Panc1 (cell line): Measurements from ENCODE around the gene BCAN. TPM values are rescaled to one million over a fixed set of nuclear protein-coding genes. Genes with fewer than 3 reads are reported as not detected.

ENCODE experiments used
- ATAC-seq: fragments of 200-7000 bp; cut with Tn5 transposase; 2 replicates; pipeline ENCODE4 v1.9.1; 2020; ENCODE audit warnings: mild to moderate bottlenecking, moderate library complexity
- BruUV-seq: library from RNA; stranded (reverse); fragments of 400-500 nt; replicated peaks from 2 replicates; lab custom pipeline; 2021; lab: Mats Ljungman, UMichigan
- CTCF ChIA-PET: fragments of 300-600 bp; sonication (Branson Sonifier 250); formaldehyde crosslinking; loops from one replicate; lab custom pipeline; 2022; ENCODE audit warnings: antibody characterized with exemption; lab: Charles Lee
- POLR2A ChIA-PET: fragments of 300-600 bp; sonication (Branson Sonifier 250); formaldehyde crosslinking; loops from one replicate; lab custom pipeline; 2022; ENCODE audit warnings: antibody characterized with exemption; lab: Charles Lee
- DNase-seq: peaks from one replicate; pipeline ENCODE4 v3.0.0-alpha.2; 2010; ENCODE audit warnings: low read depth, low spot score
- H3K27ac ChIP-seq: 2 replicates; pipeline ENCODE4 v1.5.1; 2011; ENCODE audit warnings: mild to moderate bottlenecking, low read length, inconsistent platforms
- H3K27me3 ChIP-seq: fragments of 200-500 bp; sonication (Bioruptor generic); 2 replicates; pipeline ENCODE4 v1.6.0; 2014; ENCODE audit warnings: low read length, inconsistent platforms; ENCODE audit not compliant: control insufficient read depth, insufficient read depth
- H3K36me3 ChIP-seq: fragments of 200-500 bp; sonication (Bioruptor generic); 2 replicates; pipeline ENCODE4 v1.5.1; 2014; ENCODE audit warnings: inconsistent platforms, mild to moderate bottlenecking, low read length, moderate library complexity; ENCODE audit not compliant: control insufficient read depth, insufficient read depth
- H3K4me1 ChIP-seq: 2 replicates; pipeline ENCODE4 v1.5.1; 2011; ENCODE audit warnings: inconsistent platforms, mild to moderate bottlenecking, low read length, moderate library complexity; ENCODE audit not compliant: control insufficient read depth, insufficient read depth
- H3K4me3 ChIP-seq, 2 experiments: 2 replicates each; pipeline ENCODE4 v1.5.1; 2011 to 2012; ENCODE audit warnings: low read depth in 2 of 2, low read length in 2 of 2, mild to moderate bottlenecking in 2 of 2, inconsistent platforms in 1 of 2, moderate library complexity in 1 of 2
- H3K9me3 ChIP-seq: fragments of 200-500 bp; sonication (Bioruptor generic); 2 replicates; pipeline ENCODE4 v1.5.1; 2014; ENCODE audit warnings: low read depth, mild to moderate bottlenecking, inconsistent platforms, low read length, moderate library complexity; ENCODE audit not compliant: control insufficient read depth, insufficient read depth
- POLR2AphosphoS5 ChIP-seq: IDR thresholded peaks from 2 replicates; pipeline ENCODE4 v1.6.1; 2012; ENCODE audit warnings: mild to moderate bottlenecking, low read depth, low read length, moderate library complexity
- SIN3A ChIP-seq: IDR thresholded peaks from 2 replicates; pipeline ENCODE4 v1.6.1; 2012; ENCODE audit warnings: low read depth, mild to moderate bottlenecking, low read length, moderate library complexity, borderline replicate concordance; ENCODE audit not compliant: insufficient read depth
- TCF7L2 ChIP-seq: IDR thresholded peaks from 2 replicates; pipeline ENCODE4 v1.6.1; 2011; ENCODE audit warnings: mild to moderate bottlenecking, low read depth, low read length, inconsistent platforms
- in situ Hi-C: cut with HindIII; loops from 2 replicates; pipeline ENCODE4 v1.10.0; 2016; ENCODE audit warnings: low sequenced_read_pairs, low pct_unique_long_range_greater_than_20kb
- intact Hi-C: fragments of 100-400 bp; cut with micrococcal nuclease; formaldehyde crosslinking; loops from one replicate; pipeline ENCODE4 v1.10.0; 2022; ENCODE audit not compliant: unreplicated experiment
- total RNA-seq: library from RNA; stranded (reverse); gene quantifications from one replicate; pipeline ENCODE4 v1.2.1, GENCODE V29; 2021; ENCODE audit not compliant: unreplicated experiment
- TF ChIP-seq, protein P1 (sequence below): fragments of 450-650 bp; IDR thresholded peaks from 2 replicates; pipeline ENCODE4 v1.5.1; 2017; ENCODE audit warnings: mild to moderate bottlenecking
- TF ChIP-seq, protein P2 (sequence below), 2 experiments: IDR thresholded peaks; 2 replicates each; pipeline ENCODE4 v1.6.1; 2011 to 2012; ENCODE audit warnings: low read depth in 2 of 2, control low read depth in 1 of 2, low read length in 1 of 2, mild to moderate bottlenecking in 1 of 2, moderate library complexity in 1 of 2; ENCODE audit not compliant: insufficient read depth in 1 of 2

The BCAN gene
- total RNA-seq, 1 experiment from 2014 or later, result 0.57 TPM

DNA sequence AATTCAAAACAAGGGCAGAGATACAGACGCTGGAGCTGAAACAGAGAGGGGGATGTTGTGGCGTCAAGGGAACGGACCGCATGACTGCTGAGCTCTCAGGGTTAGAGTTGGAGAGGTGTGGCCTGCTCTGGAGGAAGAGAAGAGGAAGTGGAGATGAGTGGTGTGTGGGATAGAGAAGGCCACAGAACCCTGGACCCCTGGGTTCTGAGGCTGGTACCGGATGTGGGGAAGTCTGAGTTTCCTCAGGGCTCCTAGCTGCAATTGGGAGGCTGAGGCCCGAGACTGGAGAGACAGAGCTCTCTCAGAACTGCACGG is 1.8 kb downstream of the BCAN start:
- ATAC-seq (no peak), DNase-seq (no peak)
- no peak for TF ChIP-seq POLR2AphosphoS5
- TF ChIP-seq, protein P1, sequence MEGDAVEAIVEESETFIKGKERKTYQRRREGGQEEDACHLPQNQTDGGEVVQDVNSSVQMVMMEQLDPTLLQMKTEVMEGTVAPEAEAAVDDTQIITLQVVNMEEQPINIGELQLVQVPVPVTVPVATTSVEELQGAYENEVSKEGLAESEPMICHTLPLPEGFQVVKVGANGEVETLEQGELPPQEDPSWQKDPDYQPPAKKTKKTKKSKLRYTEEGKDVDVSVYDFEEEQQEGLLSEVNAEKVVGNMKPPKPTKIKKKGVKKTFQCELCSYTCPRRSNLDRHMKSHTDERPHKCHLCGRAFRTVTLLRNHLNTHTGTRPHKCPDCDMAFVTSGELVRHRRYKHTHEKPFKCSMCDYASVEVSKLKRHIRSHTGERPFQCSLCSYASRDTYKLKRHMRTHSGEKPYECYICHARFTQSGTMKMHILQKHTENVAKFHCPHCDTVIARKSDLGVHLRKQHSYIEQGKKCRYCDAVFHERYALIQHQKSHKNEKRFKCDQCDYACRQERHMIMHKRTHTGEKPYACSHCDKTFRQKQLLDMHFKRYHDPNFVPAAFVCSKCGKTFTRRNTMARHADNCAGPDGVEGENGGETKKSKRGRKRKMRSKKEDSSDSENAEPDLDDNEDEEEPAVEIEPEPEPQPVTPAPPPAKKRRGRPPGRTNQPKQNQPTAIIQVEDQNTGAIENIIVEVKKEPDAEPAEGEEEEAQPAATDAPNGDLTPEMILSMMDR, result no peak
- no peak for TF ChIP-seq SIN3A
- TF ChIP-seq, protein P2, sequence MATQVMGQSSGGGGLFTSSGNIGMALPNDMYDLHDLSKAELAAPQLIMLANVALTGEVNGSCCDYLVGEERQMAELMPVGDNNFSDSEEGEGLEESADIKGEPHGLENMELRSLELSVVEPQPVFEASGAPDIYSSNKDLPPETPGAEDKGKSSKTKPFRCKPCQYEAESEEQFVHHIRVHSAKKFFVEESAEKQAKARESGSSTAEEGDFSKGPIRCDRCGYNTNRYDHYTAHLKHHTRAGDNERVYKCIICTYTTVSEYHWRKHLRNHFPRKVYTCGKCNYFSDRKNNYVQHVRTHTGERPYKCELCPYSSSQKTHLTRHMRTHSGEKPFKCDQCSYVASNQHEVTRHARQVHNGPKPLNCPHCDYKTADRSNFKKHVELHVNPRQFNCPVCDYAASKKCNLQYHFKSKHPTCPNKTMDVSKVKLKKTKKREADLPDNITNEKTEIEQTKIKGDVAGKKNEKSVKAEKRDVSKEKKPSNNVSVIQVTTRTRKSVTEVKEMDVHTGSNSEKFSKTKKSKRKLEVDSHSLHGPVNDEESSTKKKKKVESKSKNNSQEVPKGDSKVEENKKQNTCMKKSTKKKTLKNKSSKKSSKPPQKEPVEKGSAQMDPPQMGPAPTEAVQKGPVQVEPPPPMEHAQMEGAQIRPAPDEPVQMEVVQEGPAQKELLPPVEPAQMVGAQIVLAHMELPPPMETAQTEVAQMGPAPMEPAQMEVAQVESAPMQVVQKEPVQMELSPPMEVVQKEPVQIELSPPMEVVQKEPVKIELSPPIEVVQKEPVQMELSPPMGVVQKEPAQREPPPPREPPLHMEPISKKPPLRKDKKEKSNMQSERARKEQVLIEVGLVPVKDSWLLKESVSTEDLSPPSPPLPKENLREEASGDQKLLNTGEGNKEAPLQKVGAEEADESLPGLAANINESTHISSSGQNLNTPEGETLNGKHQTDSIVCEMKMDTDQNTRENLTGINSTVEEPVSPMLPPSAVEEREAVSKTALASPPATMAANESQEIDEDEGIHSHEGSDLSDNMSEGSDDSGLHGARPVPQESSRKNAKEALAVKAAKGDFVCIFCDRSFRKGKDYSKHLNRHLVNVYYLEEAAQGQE (IDR thresholded peaks at IDR 0.05; ENCODE audit: insufficient read depth in 1 of 2, low read depth in 2 of 2, low read length in 1 of 2), result no peak
- TF ChIP-seq TCF7L2, result no peak
- ChIA-PET POLR2A (no interaction called here), CTCF (interaction anchor here (0.5 to 0.9 kb wide), 2 partner anchors 12 to 30 kb away, joined by 4 to 6 read pairs; no protein-coding TSS in a partner anchor)
- BruUV-seq, result no TSS peak
- no peak overlapping the region for H3K27ac ChIP-seq
- in situ Hi-C loops (no loop called here), intact Hi-C loops (no loop called here)
- no peaks in the 10 kb centered on the region for H3K36me3 ChIP-seq
- H3K4me3 ChIP-seq, result no peak overlapping the region
- H3K27me3 ChIP-seq, result no peaks in the 10 kb centered on the region
- no peaks in the 10 kb centered on the region for H3K9me3 ChIP-seq
- peaks cover 16% of the 10 kb centered on the region for H3K4me1 ChIP-seq

DNA sequence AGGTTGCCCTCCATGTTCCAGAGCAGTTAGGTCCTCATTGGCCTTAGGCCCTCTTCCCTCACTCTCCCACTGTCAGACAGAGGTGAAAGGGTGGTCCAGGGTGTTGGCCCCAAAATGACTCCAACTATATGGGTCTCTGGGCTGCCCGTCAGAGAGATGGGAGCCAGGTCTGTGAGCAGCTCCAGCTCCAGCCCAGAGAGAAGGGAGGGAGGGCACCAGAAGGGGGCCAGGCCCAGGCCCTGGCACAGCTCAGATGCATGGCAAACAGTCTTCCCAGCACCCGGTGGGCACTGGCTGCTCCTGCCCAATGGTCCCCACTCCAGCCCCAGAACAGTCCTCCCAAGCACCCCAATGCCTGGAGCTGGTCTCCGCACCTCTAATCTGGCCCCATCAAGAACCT is 2.2 kb downstream of the BCAN start:
- POLR2A ChIA-PET, result no interaction called here
- no TSS peak for BruUV-seq

More for the DNA sequence above, 2.2 kb downstream of the BCAN start:
- no peak for ATAC-seq
- H3K36me3 ChIP-seq, result no peaks in the 10 kb centered on the region
- H3K9me3 ChIP-seq, result no peaks in the 10 kb centered on the region
- CTCF ChIA-PET, result no interaction called here
- H3K4me3 ChIP-seq, result no peak overlapping the region
- in situ Hi-C loops, result no loop called here
- DNase-seq, result no peak
- intact Hi-C loops, result no loop called here
- H3K27me3 ChIP-seq, result no peaks in the 10 kb centered on the region
- TF ChIP-seq, protein P1, result no peak
- TF ChIP-seq, protein P2 (IDR thresholded peaks at IDR 0.05; ENCODE audit: insufficient read depth in 1 of 2, low read depth in 2 of 2, low read length in 1 of 2), result no peak
- TF ChIP-seq POLR2AphosphoS5 (no peak), TCF7L2 (no peak), SIN3A (no peak)
- peaks cover 12% of the 10 kb centered on the region for H3K4me1 ChIP-seq
- H3K27ac ChIP-seq, result no peak overlapping the region
